SW480 (cell line): ENCODE results near the gene ARF6.

Experiments used
- DNase-seq: peaks from one replicate; pipeline ENCODE4 v3.0.0-alpha.2; 2016; ENCODE audit warnings: low spot score

Gene ARF6

GRCh38 chr14:49940808-49941421 is 48.0 kb downstream of the ARF6 start:
- no peak for DNase-seq

DNA sequence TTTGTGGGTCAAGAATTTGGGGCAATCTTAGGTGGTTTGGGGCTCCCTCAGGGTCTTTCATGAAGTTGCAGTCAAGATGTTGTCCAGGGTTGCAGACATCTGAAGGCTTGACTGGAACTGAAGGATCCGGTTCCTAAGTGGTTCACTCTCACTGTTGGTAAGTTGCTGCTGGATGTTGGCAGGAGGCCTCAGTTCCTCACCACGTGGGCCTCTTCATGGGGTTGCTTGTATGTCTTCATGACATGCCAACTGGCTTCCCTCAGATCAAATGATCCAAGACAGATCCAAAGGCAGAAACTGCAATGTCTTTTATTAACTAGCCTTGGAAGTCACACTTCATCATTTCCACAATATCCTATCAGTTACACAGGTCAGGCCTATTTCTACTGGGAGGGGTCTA is 49.2 kb downstream of the ARF6 start:
- DNase-seq: no peak

DNA sequence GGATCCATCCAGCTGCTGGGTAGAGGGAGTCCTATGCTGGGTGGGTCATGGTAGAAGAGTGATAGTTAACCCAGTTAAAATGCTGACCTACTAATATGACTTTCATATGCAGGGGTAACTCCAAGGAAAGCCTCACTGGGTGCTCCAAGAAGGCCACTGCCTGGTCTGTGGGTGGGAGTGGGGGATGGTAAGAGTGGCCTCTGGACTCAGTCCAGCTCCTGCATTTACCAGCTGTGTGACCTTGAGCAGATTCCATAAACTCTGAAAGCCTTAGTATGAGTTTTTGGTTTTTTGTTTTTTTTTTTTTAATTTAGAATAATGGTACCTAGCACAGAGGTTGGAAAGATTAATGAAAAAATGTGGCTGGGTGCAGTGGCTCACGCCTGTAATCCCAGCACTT is 51.6 kb downstream of the ARF6 start:
- DNase-seq: no peak

- no peak for DNase-seq
Observed at GRCh38 chr14:49945448-49946319, 52.8 kb downstream of the ARF6 start.
